ENCODE measurements around the gene LMX1B.

The LMX1B gene

DNA sequence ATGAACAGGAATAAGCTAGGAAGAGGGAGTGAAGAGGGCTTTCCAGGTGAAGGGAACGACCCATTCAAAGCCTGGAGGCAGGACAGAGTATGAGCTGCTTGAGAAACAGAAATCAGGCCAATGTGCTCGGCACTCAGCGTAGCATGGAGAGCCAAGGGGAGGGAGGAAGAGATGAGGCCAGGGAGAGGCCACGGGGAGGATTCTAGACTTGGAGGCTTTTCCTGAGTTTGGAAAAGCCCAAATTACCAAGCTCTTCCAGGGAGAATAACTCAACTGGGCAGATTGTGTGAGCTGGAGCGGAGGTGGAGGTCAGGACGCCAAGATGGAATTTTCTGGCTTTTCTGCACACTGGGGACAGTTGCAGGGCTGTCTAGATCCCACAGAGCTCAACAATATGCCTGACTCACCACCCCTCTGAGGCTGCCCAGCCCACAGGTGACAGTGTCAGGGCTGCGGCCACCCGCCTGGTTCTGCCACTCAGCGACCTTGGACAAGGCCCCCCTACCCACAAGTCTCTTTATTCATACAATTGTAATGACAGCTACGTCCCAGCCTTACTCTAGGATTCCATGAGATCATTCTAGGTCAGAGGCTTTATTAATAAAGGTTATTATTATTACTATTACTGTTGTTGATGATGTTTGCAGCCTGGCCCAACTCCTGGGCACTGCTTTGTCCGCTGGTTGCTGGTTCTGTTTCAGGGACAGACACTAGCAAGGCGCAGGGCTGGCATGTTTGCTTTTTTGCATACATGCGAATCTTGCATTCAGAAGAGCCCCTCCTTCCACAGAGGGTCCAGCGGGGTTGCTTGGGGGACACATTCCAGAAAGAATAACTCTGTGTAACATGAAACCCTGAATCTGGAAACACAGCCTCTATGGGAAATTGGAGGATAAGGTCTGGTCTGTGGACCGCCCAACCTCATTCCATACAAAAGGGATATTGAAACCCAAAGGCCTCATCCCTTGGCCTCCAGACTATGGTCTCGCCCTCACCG lies 9.4 kb upstream of the LMX1B start:
- DNase-seq: no peak
- H3K9me3 ChIP-seq (ENCODE audit: control insufficient read depth, low read length): no peaks in the 10 kb centered on the region
- no peak overlapping the region for H3K27ac ChIP-seq (ENCODE audit: insufficient read depth, low read length, poor library complexity, severe bottlenecking)
- H3K4me3 ChIP-seq (ENCODE audit: insufficient read depth, low read depth, low read length, poor library complexity, severe bottlenecking): no peak overlapping the region
- H3K4me1 ChIP-seq (ENCODE audit: control insufficient read depth, insufficient read depth, low read length, poor library complexity, severe bottlenecking): no peaks in the 10 kb centered on the region
- H3K36me3 ChIP-seq (ENCODE audit: control insufficient read depth, insufficient read depth, low read length): no peaks in the 10 kb centered on the region
- peaks cover 5% of the 10 kb centered on the region for H3K27me3 ChIP-seq (replicated peaks; ENCODE audit: control insufficient read depth, insufficient read depth, low read length, poor library complexity, severe bottlenecking)

- Histone ChIP-seq H3K4me1 (ENCODE audit: control insufficient read depth, insufficient read depth, low read length, poor library complexity, severe bottlenecking) (peaks cover 3% of the 10 kb centered on the region), H3K27me3 (replicated peaks; ENCODE audit: control insufficient read depth, insufficient read depth, low read length, poor library complexity, severe bottlenecking) (peaks cover 20% of the 10 kb centered on the region), H3K36me3 (ENCODE audit: control insufficient read depth, insufficient read depth, low read length) (no peaks in the 10 kb centered on the region)
Observed at GRCh38 chr9:126605792-126606482, 7.8 kb upstream of the LMX1B start.

DNA sequence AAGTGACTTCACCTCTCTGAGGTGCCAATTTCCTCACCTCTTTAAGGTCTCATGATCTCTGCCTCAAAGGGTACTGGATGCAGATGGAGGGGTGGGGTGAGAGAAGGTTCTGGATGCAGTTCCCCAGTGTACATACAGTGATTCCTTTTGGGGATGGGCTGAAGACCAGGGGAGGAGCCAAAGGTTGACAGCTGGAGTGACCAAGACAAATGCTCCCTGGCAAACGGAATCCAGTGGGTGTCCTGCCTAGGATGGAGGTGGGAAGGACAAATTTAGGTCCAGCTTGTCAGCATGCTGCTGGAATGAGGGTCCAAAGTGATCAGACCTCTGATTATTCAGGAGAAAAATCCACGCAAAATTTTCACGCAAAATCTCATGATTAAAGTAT lies 7.3 kb upstream of the LMX1B start:
- peaks cover 25% of the 10 kb centered on the region for H3K27me3 ChIP-seq (replicated peaks; ENCODE audit: control insufficient read depth, insufficient read depth, low read length, poor library complexity, severe bottlenecking)
- DNase-seq: no peak
- H3K36me3 ChIP-seq (ENCODE audit: control insufficient read depth, insufficient read depth, low read length): no peaks in the 10 kb centered on the region
- H3K4me1 ChIP-seq (ENCODE audit: control insufficient read depth, insufficient read depth, low read length, poor library complexity, severe bottlenecking): peaks cover 8% of the 10 kb centered on the region
- H3K4me3 ChIP-seq (ENCODE audit: insufficient read depth, low read depth, low read length, poor library complexity, severe bottlenecking): no peak overlapping the region
- no peak overlapping the region for H3K27ac ChIP-seq (ENCODE audit: insufficient read depth, low read length, poor library complexity, severe bottlenecking)
- H3K9me3 ChIP-seq (ENCODE audit: control insufficient read depth, low read length): no peaks in the 10 kb centered on the region

More at GRCh38 chr9:126605792-126606482, 7.8 kb upstream of the LMX1B start:
- H3K9me3 ChIP-seq (ENCODE audit: control insufficient read depth, low read length): no peaks in the 10 kb centered on the region
- H3K27ac ChIP-seq (ENCODE audit: insufficient read depth, low read length, poor library complexity, severe bottlenecking): no peak overlapping the region
- DNase-seq: no peak
- no peak overlapping the region for H3K4me3 ChIP-seq (ENCODE audit: insufficient read depth, low read depth, low read length, poor library complexity, severe bottlenecking)

DNA sequence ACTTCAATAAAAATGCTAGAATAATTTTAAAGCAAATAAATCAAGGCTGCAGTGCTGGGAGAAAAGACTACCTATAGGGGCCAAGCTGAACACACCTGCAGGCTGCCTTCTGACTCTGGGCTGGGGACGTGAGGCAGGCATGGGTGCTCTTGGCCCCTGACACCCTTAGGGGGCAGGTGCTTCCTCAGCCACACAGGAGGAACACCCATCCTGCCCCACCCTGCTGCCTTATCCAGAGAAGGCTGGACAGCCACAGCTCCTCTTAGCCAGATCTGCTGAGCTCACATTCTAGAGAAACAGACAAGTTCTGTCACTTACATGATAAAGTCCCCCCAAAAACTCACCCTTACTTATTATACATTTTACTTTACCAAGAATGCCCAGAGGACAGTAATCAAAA lies 6.6 kb upstream of the LMX1B start:
- peaks cover 32% of the 10 kb centered on the region for H3K27me3 ChIP-seq (replicated peaks; ENCODE audit: control insufficient read depth, insufficient read depth, low read length, poor library complexity, severe bottlenecking)
- no peak for DNase-seq
- no peak overlapping the region for H3K27ac ChIP-seq (ENCODE audit: insufficient read depth, low read length, poor library complexity, severe bottlenecking)
- peaks cover 14% of the 10 kb centered on the region for H3K4me1 ChIP-seq (ENCODE audit: control insufficient read depth, insufficient read depth, low read length, poor library complexity, severe bottlenecking)
- no peaks in the 10 kb centered on the region for H3K9me3 ChIP-seq (ENCODE audit: control insufficient read depth, low read length)
- H3K4me3 ChIP-seq (ENCODE audit: insufficient read depth, low read depth, low read length, poor library complexity, severe bottlenecking): no peak overlapping the region
- H3K36me3 ChIP-seq (ENCODE audit: control insufficient read depth, insufficient read depth, low read length): no peaks in the 10 kb centered on the region

DNA sequence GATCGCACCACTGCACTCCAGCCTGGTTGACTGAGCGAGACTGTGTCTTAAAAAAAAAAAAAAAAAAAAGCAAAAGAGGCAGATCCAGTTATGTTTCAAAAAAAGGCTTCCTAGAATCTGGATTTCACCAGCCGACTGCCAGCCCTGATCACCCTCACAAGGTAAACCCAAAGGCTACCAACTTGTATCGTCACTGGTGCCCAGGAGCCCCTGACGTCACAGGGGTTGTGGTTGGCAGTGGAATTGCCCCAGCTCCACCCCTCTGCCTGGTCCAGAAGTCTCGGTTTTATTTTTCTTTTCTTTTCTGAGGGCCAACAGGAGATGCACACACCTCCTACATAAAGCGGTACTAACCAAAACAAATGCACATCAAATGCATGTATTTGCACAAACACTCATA lies 6.0 kb upstream of the LMX1B start:
- no peaks in the 10 kb centered on the region for H3K9me3 ChIP-seq (ENCODE audit: control insufficient read depth, low read length)
- no peak for DNase-seq
- peaks cover 19% of the 10 kb centered on the region for H3K4me1 ChIP-seq (ENCODE audit: control insufficient read depth, insufficient read depth, low read length, poor library complexity, severe bottlenecking)
- H3K36me3 ChIP-seq (ENCODE audit: control insufficient read depth, insufficient read depth, low read length): no peaks in the 10 kb centered on the region
- peaks cover 37% of the 10 kb centered on the region for H3K27me3 ChIP-seq (replicated peaks; ENCODE audit: control insufficient read depth, insufficient read depth, low read length, poor library complexity, severe bottlenecking)
- no peak overlapping the region for H3K27ac ChIP-seq (ENCODE audit: insufficient read depth, low read length, poor library complexity, severe bottlenecking)
- H3K4me3 ChIP-seq (ENCODE audit: insufficient read depth, low read depth, low read length, poor library complexity, severe bottlenecking): no peak overlapping the region

GRCh38 chr9:126608551-126608950 lies 5.2 kb upstream of the LMX1B start:
- Histone ChIP-seq H3K36me3 (ENCODE audit: control insufficient read depth, insufficient read depth, low read length) (no peaks in the 10 kb centered on the region), H3K27me3 (replicated peaks; ENCODE audit: control insufficient read depth, insufficient read depth, low read length, poor library complexity, severe bottlenecking) (peaks cover 45% of the 10 kb centered on the region), H3K9me3 (ENCODE audit: control insufficient read depth, low read length) (no peaks in the 10 kb centered on the region), H3K4me3 (ENCODE audit: insufficient read depth, low read depth, low read length, poor library complexity, severe bottlenecking) (no peak overlapping the region), H3K27ac (ENCODE audit: insufficient read depth, low read length, poor library complexity, severe bottlenecking) (no peak overlapping the region), H3K4me1 (ENCODE audit: control insufficient read depth, insufficient read depth, low read length, poor library complexity, severe bottlenecking) (peaks cover 26% of the 10 kb centered on the region)
- DNase-seq: no peak

- H3K36me3 ChIP-seq (ENCODE audit: control insufficient read depth, insufficient read depth, low read length): no peaks in the 10 kb centered on the region
- H3K27ac ChIP-seq (ENCODE audit: insufficient read depth, low read length, poor library complexity, severe bottlenecking): no peak overlapping the region
- no peak overlapping the region for H3K4me3 ChIP-seq (ENCODE audit: insufficient read depth, low read depth, low read length, poor library complexity, severe bottlenecking)
- H3K9me3 ChIP-seq (ENCODE audit: control insufficient read depth, low read length): no peaks in the 10 kb centered on the region
- no peak for DNase-seq
- H3K27me3 ChIP-seq (replicated peaks; ENCODE audit: control insufficient read depth, insufficient read depth, low read length, poor library complexity, severe bottlenecking): peaks cover 45% of the 10 kb centered on the region
- peaks cover 26% of the 10 kb centered on the region for H3K4me1 ChIP-seq (ENCODE audit: control insufficient read depth, insufficient read depth, low read length, poor library complexity, severe bottlenecking)
Observed at GRCh38 chr9:126609191-126609590, 4.5 kb upstream of the LMX1B start.

- Histone ChIP-seq H3K4me3 (ENCODE audit: insufficient read depth, low read depth, low read length, poor library complexity, severe bottlenecking) (no peak overlapping the region), H3K27ac (ENCODE audit: insufficient read depth, low read length, poor library complexity, severe bottlenecking) (no peak overlapping the region), H3K9me3 (ENCODE audit: control insufficient read depth, low read length) (no peaks in the 10 kb centered on the region), H3K36me3 (ENCODE audit: control insufficient read depth, insufficient read depth, low read length) (no peaks in the 10 kb centered on the region), H3K27me3 (replicated peaks; ENCODE audit: control insufficient read depth, insufficient read depth, low read length, poor library complexity, severe bottlenecking) (peaks cover 51% of the 10 kb centered on the region), H3K4me1 (ENCODE audit: control insufficient read depth, insufficient read depth, low read length, poor library complexity, severe bottlenecking) (peaks cover 31% of the 10 kb centered on the region)
- no peak for DNase-seq
Observed at GRCh38 chr9:126609711-126610388, 3.9 kb upstream of the LMX1B start.

GRCh38 chr9:126611193-126611591 lies 2.5 kb upstream of the LMX1B start:
- Histone ChIP-seq H3K27ac (ENCODE audit: insufficient read depth, low read length, poor library complexity, severe bottlenecking) (no peak overlapping the region), H3K4me1 (ENCODE audit: control insufficient read depth, insufficient read depth, low read length, poor library complexity, severe bottlenecking) (peaks cover 36% of the 10 kb centered on the region), H3K4me3 (ENCODE audit: insufficient read depth, low read depth, low read length, poor library complexity, severe bottlenecking) (no peak overlapping the region), H3K27me3 (replicated peaks; ENCODE audit: control insufficient read depth, insufficient read depth, low read length, poor library complexity, severe bottlenecking) (peaks cover 63% of the 10 kb centered on the region), H3K36me3 (ENCODE audit: control insufficient read depth, insufficient read depth, low read length) (no peaks in the 10 kb centered on the region), H3K9me3 (ENCODE audit: control insufficient read depth, low read length) (no peaks in the 10 kb centered on the region)
- DNase-seq: no peak

All from effector memory CD4-positive, alpha-beta T cell (primary cell).